GM19395 (cell line): ENCODE data around the gene HS3ST3B1.

Experiments
- ATAC-seq: cut with Tn5 transposase; IDR thresholded peaks from one replicate; pipeline ENCODE4 v1.9.1; 2021; ENCODE audit warnings: mild to moderate bottlenecking, moderate library complexity; ENCODE audit not compliant: unreplicated experiment

The HS3ST3B1 gene

DNA sequence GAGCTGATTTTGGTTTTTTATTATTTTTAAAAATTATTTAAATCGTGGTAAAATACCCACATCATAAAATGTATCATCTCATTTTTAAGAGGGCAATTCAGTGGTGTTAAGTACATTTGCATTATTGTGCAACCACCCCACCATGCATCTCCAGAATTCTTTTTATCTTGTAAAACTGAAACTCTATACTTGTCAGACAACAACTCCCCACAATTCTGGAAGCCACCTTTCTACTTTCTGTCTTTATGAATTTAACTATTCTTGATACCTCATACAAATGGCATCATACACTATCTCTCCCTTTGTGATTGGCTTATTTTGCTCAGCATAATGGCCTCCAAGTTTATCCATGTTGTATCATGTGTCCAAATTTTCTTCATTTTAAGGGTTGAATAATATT lies 97.9 kb downstream of the HS3ST3B1 start:
- ATAC-seq, result no peak
